ENCODE data around the gene CDK14.

Gene CDK14

DNA sequence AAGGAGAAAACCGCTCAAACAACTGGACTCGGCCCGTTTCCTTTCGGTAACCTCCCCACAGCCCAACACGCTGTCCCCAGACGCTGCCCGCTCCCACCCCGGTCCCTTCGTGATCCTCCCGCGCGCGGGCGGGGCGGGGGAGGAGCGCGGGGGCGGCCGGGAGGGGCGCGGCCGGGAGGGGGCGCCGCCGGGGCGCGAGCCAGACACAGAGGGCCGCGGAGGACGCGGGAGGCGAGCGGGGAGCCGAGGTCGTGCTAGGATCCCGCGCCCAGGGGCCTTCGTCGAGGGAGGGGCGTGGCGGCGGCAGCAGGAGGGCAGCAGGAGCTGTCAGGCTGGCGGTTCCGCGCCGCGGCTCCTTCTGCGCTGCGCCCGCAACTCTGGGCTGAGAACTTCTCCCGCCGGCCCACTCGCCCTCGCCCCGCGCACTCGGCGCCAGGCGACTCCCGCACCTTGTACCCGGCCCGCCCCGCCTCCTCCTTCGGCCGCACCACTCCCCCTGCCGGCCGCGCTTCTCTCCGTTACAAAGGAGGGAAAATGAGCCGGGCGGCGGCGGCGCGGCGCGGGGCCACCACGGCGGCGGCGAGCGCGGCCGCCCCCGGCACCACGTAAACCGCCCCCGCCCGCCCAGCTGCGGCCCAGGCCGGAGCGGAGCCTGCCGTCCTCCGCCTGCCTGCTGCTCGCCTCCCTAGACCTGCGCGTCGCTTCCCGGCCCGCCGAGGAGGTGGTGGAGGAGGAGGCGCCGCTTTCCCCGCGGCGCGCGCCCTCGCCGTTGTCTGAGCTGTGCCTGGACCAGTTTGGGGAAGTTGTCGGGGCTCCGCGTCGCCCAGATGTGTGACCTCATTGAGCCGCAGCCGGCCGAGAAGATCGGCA, at the start of gene CDK14:
CDK14 (plus strand) TSS at position 521 of the 870 bp plus-strand sequence; CDS start at position 828, 307 bp downstream.
- in situ Hi-C loops (cut with MboI; ENCODE audit: low sequenced_read_pairs), result no loop called here

- in situ Hi-C loops (cut with MboI; ENCODE audit: low sequenced_read_pairs), result no loop called here
These were observed 45.1 kb upstream of the CDK14 start for GRCh38 chr7:90551036-90551435.

DNA sequence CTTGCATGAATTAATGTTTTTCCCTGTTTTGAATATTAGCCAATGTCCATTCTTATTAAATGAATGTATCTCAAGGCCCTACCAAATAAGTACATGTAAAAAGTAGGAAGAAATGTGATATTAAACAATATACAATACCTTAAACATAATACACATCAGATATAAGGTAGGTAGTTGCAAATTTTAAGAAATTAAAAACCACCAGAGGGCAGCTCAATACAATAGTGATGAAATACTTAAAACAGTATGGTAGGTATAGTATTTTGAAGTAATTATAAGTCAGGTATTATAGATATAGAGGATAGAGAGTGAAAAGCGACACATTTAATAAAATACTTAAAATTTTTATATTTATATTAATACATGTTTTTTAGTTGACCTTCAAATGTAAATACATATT, 43.6 kb upstream of the CDK14 start:
- in situ Hi-C loops (cut with MboI; ENCODE audit: low sequenced_read_pairs), result no loop called here

DNA sequence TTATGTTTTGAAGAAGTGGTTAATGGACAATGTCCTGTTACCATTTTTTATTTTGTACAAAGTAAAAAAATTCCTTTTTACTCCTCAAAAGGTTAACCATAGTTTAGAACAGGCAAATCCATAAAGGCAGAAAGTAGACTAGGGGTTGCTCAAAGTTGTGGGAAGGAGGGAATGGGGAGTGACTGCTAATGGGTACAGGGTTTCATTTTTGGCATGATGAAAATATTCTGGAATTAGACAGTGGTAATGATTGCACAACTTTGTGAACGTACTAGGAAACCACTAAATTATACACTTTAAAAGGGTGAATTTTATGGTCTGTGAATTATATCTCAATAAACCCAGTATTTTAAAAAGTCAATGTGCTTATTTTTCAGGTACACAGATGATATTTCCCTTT, 35.4 kb upstream of the CDK14 start:
- in situ Hi-C loops (cut with MboI; ENCODE audit: low sequenced_read_pairs), result no loop called here

DNA sequence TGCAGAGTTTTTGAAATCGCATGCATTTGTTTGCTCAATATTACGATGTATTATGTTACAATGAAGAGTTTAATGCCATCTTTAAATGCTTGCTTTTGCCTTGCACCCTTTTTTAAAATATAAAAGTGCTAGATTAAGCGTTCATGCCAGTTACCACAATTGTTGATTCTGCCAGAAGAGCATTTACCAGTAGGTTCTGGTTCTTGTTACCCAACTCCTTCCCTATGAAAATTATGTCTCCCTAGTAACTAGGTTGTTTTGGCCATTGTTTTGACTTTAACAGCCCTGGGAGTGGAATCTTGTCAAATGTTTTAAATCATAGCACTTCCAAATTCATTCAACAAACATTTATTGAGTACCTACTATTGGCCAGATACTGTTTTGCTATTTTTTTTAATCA, 32.8 kb upstream of the CDK14 start:
- in situ Hi-C loops (cut with MboI; ENCODE audit: low sequenced_read_pairs), result no loop called here

GRCh38 chr7:90564455-90564854, 31.7 kb upstream of the CDK14 start:
- in situ Hi-C loops (cut with MboI; ENCODE audit: low sequenced_read_pairs), result no loop called here

GRCh38 chr7:90568213-90568612, 27.9 kb upstream of the CDK14 start:
- in situ Hi-C loops (cut with MboI; ENCODE audit: low sequenced_read_pairs), result no loop called here

DNA sequence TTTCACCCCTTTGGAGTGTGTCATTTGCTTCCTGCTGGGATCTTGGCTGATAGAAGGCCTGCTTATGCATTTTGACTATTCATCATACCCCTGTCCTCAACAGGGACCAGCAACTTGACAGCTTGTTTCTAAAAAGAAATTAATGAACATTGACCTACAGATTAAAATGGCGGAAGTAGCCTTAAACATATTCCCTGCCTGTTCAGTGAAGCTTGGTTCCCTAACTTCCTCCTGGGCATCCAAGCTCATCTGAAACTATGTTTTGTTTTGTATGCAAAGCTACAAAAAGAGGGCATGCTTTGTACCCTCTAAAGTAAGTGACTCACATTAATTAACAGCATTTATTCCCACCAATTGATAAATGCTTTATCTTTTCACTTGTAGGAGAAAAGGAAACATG, 26.8 kb upstream of the CDK14 start:
- in situ Hi-C loops (cut with MboI; ENCODE audit: low sequenced_read_pairs), result no loop called here

GRCh38 chr7:90570373-90570959, 25.7 kb upstream of the CDK14 start:
- in situ Hi-C loops (cut with MboI; ENCODE audit: low sequenced_read_pairs), result no loop called here

GRCh38 chr7:90574146-90574819, 21.8 kb upstream of the CDK14 start:
- in situ Hi-C loops (cut with MboI; ENCODE audit: low sequenced_read_pairs), result no loop called here

GRCh38 chr7:90574820-90575187, 21.3 kb upstream of the CDK14 start:
- in situ Hi-C loops (cut with MboI; ENCODE audit: low sequenced_read_pairs), result no loop called here

DNA sequence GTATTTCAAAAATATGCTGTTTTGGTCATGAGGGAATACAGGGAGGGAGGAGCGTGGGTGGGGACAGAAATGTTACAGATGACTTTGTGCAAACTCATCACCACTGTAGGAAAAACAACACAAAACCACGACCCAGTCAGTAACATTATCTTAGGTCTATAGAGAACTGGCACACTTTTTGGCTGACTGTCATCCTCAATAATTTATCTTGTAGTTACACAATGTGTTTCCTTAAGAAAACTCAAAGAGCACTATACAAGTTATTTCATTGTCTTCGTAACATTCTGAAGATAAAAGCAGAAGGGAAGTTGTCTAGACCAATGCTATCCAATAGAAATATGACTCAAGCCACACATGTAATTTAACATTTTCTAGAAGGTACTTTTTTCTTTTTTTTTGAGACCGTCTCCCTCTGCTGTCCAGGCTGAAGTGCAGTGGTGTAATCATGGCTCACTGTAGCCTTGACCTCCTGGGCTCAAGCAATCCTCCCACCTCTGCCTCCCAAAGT, 16.9 kb upstream of the CDK14 start:
- in situ Hi-C loops (cut with MboI; ENCODE audit: low sequenced_read_pairs), result no loop called here

DNA sequence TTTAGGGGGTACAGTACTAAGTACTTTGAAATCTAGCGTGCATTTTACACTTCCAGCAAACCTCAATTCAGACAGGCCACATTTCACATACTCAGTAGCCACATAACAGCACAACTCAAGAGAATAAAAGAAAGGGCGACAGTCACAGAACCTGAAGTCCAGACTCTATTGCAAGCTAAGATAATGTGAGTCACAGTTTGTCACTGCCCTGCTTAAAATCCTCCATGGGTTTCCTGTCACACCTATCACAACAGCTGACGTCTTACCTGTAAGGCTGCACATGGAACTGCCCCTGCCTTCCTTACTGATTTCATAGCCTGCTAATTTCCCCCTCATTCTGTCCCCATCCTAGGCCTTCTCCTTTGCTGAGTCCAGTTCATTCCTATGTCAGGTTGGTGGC, 16.1 kb upstream of the CDK14 start:
- in situ Hi-C loops (cut with MboI; ENCODE audit: low sequenced_read_pairs), result no loop called here

GRCh38 chr7:90582164-90582563, 14.0 kb upstream of the CDK14 start:
- in situ Hi-C loops (cut with MboI; ENCODE audit: low sequenced_read_pairs), result no loop called here

- in situ Hi-C loops (cut with MboI; ENCODE audit: low sequenced_read_pairs), result no loop called here
These were observed 11.7 kb upstream of the CDK14 start for GRCh38 chr7:90584378-90584777.

- in situ Hi-C loops (cut with MboI; ENCODE audit: low sequenced_read_pairs), result no loop called here
These were observed 10.0 kb upstream of the CDK14 start for GRCh38 chr7:90586091-90586490.

DNA sequence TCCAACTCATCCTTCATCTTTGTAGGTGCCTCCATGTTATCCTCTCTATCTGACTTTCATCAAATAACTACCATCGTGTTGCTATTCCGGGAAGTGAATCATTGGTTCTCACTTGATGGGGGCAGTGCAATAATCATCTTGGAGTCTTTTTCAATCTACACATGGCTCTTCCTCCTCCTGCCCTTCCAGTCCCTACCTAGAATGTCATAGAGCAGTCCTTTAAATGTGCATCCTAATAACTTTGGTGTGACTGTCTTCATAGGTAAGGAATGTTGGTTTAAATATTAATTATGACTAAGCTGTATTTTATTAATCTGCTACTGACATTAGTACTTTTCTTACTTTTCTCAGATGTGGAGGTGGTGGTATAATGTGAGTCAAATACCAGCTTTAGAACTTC, 8.4 kb upstream of the CDK14 start:
- in situ Hi-C loops (cut with MboI; ENCODE audit: low sequenced_read_pairs), result no loop called here

- in situ Hi-C loops (cut with MboI; ENCODE audit: low sequenced_read_pairs), result no loop called here
These were observed 4.1 kb upstream of the CDK14 start for GRCh38 chr7:90592033-90592432.

DNA sequence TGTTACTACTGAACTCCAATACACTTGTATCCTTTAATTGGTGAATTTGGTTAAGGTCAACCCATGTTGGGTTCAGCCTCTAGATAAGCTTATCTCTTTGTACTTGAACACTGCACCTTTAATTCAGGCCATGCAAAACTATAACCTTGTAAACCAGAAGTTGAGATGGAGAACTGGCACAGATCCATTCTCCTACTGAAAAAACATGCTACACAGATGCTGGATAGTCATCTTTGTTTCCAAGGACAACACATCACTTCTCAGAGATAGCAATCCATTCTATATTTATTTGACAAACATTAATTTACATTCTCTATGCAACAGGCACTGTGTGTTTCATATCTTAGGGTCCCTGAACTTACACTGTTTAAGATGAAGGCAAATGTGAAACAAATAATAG, 2.9 kb upstream of the CDK14 start:
- in situ Hi-C loops (cut with MboI; ENCODE audit: low sequenced_read_pairs), result no loop called here

- in situ Hi-C loops (cut with MboI; ENCODE audit: low sequenced_read_pairs), result no loop called here
These were observed 1.3 kb upstream of the CDK14 start for GRCh38 chr7:90594751-90595317.

GRCh38 chr7:90595342-90595800, 750 bp upstream of the CDK14 start:
- in situ Hi-C loops (cut with MboI; ENCODE audit: low sequenced_read_pairs), result no loop called here
